Dedifferentiated amniotic fluid mesenchymal stem cell (primary cell): Measurements from ENCODE around the gene FAP.

Experiments used
- DNase-seq: peaks from one replicate; pipeline ENCODE4 v3.0.0-alpha.2; 2016; ENCODE audit errors: extremely low spot score

FAP gene

GRCh38 chr2:162196638-162197037 is 46.6 kb downstream of the FAP start:
- DNase-seq, result peak; percentile 34

DNA sequence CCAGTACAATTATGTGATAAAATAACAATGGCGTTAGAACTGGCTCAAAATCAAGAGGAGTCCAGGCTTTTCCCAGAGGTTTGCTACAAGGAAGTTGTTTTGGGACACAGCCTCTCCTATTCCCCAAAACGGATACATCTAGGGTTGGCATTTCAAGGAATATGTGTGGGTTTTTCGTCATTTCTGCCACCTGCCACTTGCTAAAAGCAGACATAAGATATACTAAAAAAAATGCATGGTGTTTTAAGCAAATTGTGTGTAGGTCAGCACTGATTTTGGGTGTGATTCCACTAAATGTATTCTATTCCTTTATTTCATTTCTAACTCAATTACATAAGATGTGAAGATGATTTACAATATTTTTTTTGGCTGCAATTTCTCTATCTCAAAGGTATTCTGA is 54.8 kb downstream of the FAP start:
- DNase-seq, result no peak

GRCh38 chr2:162185541-162186232 is 57.6 kb downstream of the FAP start:
- no peak for DNase-seq

- DNase-seq, result no peak
Observed at GRCh38 chr2:162184821-162185450, 58.3 kb downstream of the FAP start.

GRCh38 chr2:162184359-162184758 is 58.9 kb downstream of the FAP start:
- DNase-seq, result no peak

GRCh38 chr2:162182395-162182794 is 60.9 kb downstream of the FAP start:
- no peak for DNase-seq

DNA sequence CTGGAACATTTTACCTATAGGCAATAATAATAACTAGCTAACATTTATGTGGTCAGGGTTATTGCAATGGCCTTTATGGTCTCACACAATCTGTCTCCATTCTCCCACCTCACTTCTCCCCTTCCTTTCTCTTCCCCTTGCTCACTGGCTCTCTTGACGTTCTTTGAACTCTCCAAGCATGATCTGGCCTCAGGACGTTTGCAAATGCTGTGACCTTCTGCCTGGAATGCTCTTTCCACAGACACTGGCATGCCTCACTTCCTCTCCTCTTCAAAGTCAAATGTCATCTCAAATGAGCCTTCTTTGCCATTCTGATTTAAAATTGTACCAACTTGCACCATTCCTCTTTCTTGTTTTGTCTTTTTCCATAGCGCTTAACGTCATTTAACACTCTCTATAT is 65.9 kb downstream of the FAP start:
- no peak for DNase-seq

- no peak for DNase-seq
Observed at GRCh38 chr2:162175714-162176113, 67.5 kb downstream of the FAP start.

GRCh38 chr2:162174746-162175145 is 68.5 kb downstream of the FAP start:
- DNase-seq, result no peak

DNA sequence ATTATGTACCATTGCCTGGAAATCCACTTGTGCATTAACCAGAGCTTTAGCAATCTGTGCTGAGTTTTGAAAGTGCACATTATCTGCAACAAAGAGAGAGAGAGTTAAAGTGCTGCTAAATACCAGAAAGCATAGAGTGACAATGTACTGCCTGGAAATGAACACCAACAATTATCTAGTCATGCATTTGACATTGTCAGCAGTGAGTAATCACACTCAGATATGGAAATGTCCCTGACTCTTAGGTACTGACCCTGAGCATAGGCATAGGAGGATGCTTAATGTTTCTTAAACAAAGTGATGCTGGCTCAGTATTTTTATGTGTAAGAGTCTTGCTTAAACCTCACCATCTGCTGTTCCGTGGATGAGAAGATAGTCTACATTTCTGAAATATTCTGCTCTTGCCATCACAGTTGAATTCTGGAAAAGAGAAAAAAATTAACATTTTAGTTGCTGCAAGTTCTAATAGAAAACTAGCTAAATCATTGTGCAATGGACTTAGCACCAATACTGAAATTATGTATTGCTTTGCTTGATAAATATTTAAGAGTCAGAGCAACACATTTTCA is 70.4 kb downstream of the FAP start:
- no peak for DNase-seq

DNA sequence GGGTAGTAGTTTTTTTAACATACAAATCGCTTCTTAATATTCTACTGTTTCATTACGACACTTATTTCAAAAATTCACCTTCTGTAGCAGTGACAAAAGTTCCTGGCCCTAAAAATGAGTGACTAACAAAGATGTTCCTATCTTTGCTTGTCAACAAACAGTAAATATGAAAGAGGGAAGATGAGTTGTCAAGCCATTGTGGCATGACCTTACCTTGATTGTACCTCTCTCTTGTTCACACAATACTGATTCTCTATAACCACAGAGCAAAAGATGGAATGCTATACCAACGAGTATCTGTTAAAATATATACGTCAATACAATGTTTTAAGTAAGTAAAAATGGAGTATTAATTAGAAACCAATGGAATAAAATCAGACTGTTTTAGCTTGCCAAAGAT is 76.5 kb downstream of the FAP start:
- DNase-seq, result no peak

GRCh38 chr2:162166174-162166573 is 77.1 kb downstream of the FAP start:
- DNase-seq, result no peak

DNA sequence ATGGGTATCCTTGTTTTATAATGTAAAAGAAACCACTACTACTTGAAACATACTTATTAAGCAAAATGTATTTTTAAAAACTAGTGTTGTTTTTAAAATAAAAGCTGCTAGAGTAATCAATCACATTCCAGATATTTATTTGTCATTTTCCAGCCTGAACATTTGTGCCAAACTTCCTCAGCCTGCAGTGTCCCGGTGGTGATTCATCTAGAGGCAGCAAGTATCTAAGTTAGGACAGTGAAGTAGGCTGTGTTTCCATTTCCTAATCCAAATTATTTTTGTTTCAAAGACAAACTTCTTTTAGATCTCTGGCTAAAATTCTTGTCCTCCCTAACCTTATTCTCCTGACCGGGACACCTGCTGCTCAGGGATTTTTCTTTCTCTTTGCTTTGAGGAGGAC is 78.4 kb downstream of the FAP start:
- no peak for DNase-seq

DNA sequence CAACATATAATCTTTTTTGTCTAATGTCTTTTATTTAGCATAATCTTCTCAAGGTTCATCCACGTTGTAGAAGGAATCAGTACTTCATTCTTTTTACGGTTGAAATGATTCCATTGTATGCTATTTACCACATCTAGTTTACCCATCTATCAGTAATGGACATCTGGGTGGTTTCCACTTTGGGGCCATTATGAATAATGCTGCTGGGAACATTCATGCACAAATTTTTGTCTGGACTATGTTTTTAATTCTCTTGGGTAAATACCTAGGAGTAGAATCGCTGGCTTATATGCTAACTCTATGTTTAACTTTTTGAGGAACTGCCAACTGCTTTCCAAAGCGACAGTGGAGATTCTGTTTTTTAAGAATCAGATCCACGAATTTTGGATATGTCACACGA is 83.8 kb downstream of the FAP start:
- DNase-seq, result no peak

DNA sequence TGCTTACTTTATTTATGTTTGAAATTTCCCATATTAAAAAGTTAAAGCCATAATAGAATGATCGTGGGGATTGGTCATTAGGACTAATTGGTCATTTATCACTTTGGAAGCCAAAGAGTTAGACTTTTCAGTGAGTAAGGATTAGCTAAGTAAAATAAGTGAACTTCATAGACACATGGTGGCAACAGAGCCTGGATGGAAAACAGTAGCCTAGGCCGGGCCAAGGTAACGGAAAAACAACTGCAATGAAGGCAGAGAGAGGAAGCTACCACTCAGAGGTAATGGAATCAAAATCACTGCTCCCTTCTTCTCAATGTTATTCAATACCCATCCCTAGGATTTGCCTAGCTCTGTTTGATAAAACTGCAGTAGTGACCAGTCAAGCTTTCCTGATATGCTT is 87.1 kb downstream of the FAP start:
- no peak for DNase-seq

DNA sequence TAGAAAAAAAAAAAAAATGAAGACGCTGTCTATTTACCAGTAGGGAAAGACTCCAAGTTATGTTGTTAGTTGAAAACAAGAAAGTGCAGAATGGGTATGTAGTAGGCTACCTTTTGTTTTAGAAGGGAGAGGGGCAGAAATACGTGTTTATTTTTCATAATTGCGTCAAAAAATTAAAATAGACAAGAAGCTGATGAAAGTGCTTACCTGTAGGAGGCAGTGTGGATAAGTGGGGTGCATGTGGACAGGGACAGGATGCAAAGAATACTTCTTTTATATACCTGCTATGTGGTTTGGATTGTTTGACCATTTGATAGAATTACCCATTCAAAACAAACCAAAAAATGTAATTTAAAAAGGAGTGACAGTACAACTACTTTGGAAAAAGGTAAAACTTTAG is 88.2 kb downstream of the FAP start:
- no peak for DNase-seq

DNA sequence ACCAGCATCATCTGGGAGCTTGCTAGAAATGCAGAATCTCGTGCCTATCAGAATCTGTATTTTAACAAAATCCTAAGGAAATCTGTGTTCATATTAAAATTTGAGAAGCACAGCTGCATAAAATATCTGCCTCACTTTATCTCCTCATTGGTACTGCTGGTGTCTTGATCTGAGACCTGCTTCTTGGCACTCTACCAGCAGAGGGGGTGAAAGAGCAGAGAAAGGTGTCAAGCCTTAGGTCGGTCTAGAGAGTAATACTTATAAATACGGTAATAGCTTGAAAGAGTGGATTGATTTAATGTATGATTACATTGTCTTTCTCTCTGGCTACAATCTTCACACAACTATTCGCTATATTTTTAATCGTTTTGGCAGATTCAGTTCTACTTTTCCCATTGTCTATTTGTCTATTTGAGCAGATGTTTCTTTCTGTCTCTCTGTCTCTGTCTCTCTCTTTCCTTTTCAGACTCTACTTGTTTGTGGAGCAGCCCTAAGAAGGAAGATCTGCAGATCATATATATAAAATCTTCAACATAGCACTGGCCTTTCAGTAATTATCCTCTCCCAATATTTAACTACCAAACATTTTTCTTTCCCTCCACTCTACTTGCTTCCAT is 89.5 kb downstream of the FAP start:
- peak; percentile 52 for DNase-seq

DNA sequence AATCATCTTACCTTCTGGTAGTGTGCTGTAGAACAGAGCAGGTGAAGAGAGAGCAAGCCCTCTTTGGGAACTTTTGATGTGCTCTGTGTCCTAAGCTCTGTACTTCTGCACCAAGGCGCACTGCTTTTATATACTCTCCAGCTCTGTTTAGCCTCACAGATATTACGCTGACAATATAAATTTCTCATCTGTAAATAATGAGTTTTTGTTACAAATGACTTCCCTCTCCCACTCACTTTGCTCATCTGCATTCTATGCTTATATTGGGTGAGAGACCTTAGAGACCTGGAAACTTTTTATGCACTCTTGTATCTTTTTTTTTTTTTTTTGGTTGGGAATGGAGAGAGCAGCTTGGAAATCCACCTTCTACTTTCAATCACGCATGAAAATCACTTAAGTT is 91.1 kb downstream of the FAP start, which contains the start of gene GCG:
TSS of gene GCG (minus strand) at position 101 of the 400 bp plus-strand sequence. CDS start 3,069 bp downstream, outside the sequence.
- no peak for DNase-seq

DNA sequence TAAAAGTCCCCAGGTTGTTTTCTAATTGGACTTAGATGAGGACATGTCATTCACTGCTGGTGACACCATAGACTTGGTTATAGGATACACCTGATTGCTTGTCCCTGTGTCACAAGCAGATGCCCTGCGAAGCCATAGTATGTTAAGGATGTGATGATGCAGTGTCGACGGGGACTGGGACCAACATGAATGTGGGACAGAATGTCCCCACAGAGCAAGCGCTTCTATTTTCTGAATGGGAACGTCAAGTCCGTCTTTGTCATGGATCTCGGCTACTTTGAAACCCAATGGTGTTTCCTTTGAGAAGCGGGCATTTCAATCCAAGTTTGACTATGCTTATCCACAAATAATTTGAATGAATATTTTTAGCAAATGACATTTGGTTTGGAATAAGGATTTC is 93.3 kb downstream of the FAP start:
- no peak for DNase-seq

GRCh38 chr2:162149466-162149865 is 93.8 kb downstream of the FAP start:
- no peak for DNase-seq

DNA sequence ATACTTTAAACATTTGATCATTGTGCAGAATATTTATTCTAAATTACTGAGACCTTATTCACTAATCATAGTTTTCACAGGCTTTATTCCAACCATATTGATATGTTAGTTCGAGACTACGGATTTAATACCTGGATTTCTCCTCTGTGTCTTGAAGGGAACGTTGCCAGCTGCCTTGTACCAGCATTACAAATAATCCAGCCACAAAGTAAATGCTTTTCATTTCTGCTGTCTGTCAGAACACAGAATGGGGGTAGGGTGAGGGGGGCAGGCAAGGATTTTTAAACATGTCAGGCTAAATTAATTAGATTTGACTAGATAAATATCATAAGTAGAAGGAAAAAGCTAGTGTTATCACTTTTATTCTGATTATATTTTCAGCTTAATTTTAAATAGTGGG is 94.3 kb downstream of the FAP start:
- DNase-seq, result no peak

DNA sequence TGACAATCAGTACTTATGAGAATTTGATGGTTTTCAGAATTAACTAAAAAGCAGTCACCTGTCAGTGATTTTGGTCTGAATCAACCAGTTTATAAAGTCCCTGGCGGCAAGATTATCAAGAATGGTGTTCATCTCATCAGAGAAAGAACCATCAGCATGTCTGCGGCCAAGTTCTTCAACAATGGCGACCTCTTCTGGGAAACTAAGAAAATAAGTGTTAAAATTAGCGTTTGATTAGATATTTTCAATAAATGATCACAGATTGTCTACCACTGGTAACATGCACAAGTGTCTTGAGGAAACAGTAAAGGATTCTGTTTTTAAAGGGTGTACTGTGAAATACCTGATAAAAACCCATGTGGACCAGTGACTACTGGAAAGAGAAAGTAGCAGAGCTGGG is 99.3 kb downstream of the FAP start:
- no peak for DNase-seq

GRCh38 chr2:162138310-162138709 is 104.9 kb downstream of the FAP start:
- DNase-seq, result no peak
